Activated CD8-positive, alpha-beta memory T cell treated with anti-CD3 and anti-CD28 coated beads, Interleukin-2, amount 50 U/mL, for 1 hour (primary cell): ENCODE results near the gene NFATC1.

Source experiments
- DNase-seq: peaks from one replicate; pipeline ENCODE4 v3.0.0-alpha.2; 2020; ENCODE audit errors: extremely low read depth

The NFATC1 gene

GRCh38 chr18:79554945-79555645, 159.4 kb downstream of the NFATC1 start:
- no peak for DNase-seq

- no peak for DNase-seq
Measured at GRCh38 chr18:79555885-79556284, 160.2 kb downstream of the NFATC1 start.

- DNase-seq = no peak
Measured at GRCh38 chr18:79556829-79557585, 161.3 kb downstream of the NFATC1 start.

- no peak for DNase-seq
Measured at GRCh38 chr18:79558196-79558932, 162.6 kb downstream of the NFATC1 start.

- no peak for DNase-seq
Measured at GRCh38 chr18:79558933-79559416, 163.2 kb downstream of the NFATC1 start.

GRCh38 chr18:79559436-79559835, 163.7 kb downstream of the NFATC1 start:
- no peak for DNase-seq

- no peak for DNase-seq
Measured at GRCh38 chr18:79560042-79560860, 164.5 kb downstream of the NFATC1 start.

GRCh38 chr18:79560861-79561210, 165.1 kb downstream of the NFATC1 start:
- no peak for DNase-seq

- no peak for DNase-seq
Measured at GRCh38 chr18:79563949-79564348, 168.2 kb downstream of the NFATC1 start.

GRCh38 chr18:79564441-79564840, 168.7 kb downstream of the NFATC1 start:
- no peak for DNase-seq

- no peak for DNase-seq
Measured at GRCh38 chr18:79566771-79567431, 171.2 kb downstream of the NFATC1 start.

GRCh38 chr18:79567481-79568147, 171.9 kb downstream of the NFATC1 start:
- no peak for DNase-seq

GRCh38 chr18:79568543-79569205, 172.9 kb downstream of the NFATC1 start:
- no peak for DNase-seq

GRCh38 chr18:79569720-79570119, 174.0 kb downstream of the NFATC1 start:
- no peak for DNase-seq

- no peak for DNase-seq
Measured at GRCh38 chr18:79570266-79571201, 174.8 kb downstream of the NFATC1 start.

GRCh38 chr18:79571211-79572092, 175.7 kb downstream of the NFATC1 start:
- no peak for DNase-seq

GRCh38 chr18:79572093-79572780, 176.5 kb downstream of the NFATC1 start:
- no peak for DNase-seq
